Activated CD8-positive, alpha-beta T cell treated with anti-CD3 and anti-CD28 coated beads, Interleukin-2, amount 10 ng/mL, durations not matched to agents 7 days and 5 days (primary cell): ENCODE results near the gene NCAPG2. TPM values are rescaled to one million over a fixed set of nuclear protein-coding genes. Genes with fewer than 3 reads are reported as not detected.

Experiments
- ATAC-seq: fragments of 150-1000 bp; cut with Tn5 transposase; one replicate; pipeline ENCODE4 v1.10.0; 2021; ENCODE audit warnings: moderate library complexity
- CTCF ChIA-PET: fragments of 350-600 bp; sonication (Branson Sonifier 250); formaldehyde crosslinking; loops from one replicate; lab custom pipeline; 2021; ENCODE audit warnings: antibody characterized with exemption; lab: Charles Lee
- POLR2A ChIA-PET: fragments of 350-600 bp; sonication (Branson Sonifier 250); formaldehyde crosslinking; loops from one replicate; lab custom pipeline; 2021; ENCODE audit warnings: antibody characterized with exemption; lab: Charles Lee
- DNase-seq: peaks from one replicate; pipeline ENCODE4 v3.0.0-alpha.2; 2020
- H3K27ac Mint-ChIP-seq: one replicate; pipeline ENCODE4 v1.8.0; 2021; ENCODE audit warnings: mild to moderate bottlenecking, mixed read lengths
- H3K27me3 Mint-ChIP-seq: one replicate; pipeline ENCODE4 v1.8.0; 2021; ENCODE audit warnings: low read depth, mixed read lengths
- H3K36me3 Mint-ChIP-seq: one replicate; pipeline ENCODE4 v1.8.0; 2021; ENCODE audit warnings: low read depth, mixed read lengths
- H3K4me1 Mint-ChIP-seq: one replicate; pipeline ENCODE4 v1.8.0; 2021; ENCODE audit warnings: low read depth, mixed read lengths
- H3K4me3 Mint-ChIP-seq: one replicate; pipeline ENCODE4 v1.8.0; 2021; ENCODE audit warnings: mild to moderate bottlenecking, mixed read lengths
- H3K9me3 Mint-ChIP-seq: one replicate; pipeline ENCODE4 v1.8.0; 2022; ENCODE audit warnings: mixed read lengths; ENCODE audit not compliant: insufficient read depth
- total RNA-seq, 2 experiments: library from RNA; stranded (reverse); gene quantifications; one replicate each; pipeline ENCODE4 v1.2.3, GENCODE V29; 2021

Gene NCAPG2
- total RNA-seq, 2 experiments from 2014 or later = 154 TPM

DNA sequence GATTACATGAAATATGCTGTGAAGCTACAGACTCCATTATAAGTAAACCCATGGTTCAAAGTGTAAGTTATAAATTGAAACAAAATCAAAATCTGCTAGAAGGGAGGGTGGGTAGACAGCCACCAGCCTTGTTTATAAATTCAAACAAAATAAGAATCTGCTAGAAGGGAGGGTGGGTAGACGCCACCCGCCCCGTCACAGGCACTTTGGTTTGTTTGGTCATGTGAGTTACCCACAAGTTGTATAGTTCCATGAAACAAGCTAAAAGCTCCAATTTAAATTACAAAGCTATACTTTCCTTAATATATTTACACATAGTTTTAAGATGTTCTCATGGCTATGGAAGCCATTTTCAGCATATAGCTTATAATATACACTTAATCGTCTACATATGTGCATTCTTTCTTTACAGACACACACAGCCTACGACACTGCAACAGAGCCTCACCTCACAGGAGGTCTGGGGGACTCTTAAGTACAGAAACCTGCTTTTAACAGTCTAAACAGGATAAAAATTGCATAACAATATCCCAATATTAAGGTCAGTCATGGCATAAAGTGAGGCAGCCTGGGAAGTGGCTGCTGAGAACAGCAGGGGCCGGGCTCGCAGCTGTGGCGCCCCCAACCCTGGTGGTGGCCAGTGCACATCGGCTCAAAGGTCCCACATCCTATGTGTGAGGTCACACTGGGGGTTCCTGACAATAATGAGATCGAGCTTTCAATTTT is 28.1 kb upstream of the NCAPG2 start:
- no peak for DNase-seq
- Mint-ChIP-seq H3K27ac (no peak overlapping the region), H3K36me3 (peaks cover 55% of the 10 kb centered on the region), H3K4me3 (no peak overlapping the region), H3K4me1 (peaks cover 14% of the 10 kb centered on the region), H3K27me3 (no peaks in the 10 kb centered on the region), H3K9me3 (no peaks in the 10 kb centered on the region)
- ChIA-PET POLR2A (no interaction called here), CTCF (interaction anchor here (1.1 to 1.8 kb wide), 3 partner anchors 13 to 244 kb away, joined by 3 to 7 read pairs (median 5); no protein-coding TSS in a partner anchor)
- no peak for ATAC-seq

DNA sequence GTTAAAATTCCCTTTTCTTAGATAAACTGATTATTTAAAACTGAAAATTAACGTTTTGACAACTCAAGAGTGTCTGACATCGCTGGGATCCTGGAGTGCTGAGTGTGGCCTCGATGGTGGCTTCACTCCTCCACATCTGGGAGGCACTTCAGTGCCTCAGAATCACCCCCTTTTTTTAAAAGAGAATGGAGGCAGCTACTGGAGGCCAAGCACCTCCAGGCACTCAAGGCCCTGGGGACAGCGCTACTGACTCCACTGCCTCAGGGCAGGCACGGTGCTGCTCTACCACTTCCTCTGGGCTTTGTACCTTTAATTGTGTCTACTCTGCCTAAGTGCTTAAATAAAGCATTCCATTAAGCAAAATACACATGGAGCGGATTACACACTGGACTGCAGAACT is 27.2 kb upstream of the NCAPG2 start:
- Mint-ChIP-seq H3K4me3 (no peak overlapping the region), H3K27me3 (no peaks in the 10 kb centered on the region), H3K27ac (peak overlapping the region; percentile 16), H3K9me3 (no peaks in the 10 kb centered on the region), H3K4me1 (peaks cover 14% of the 10 kb centered on the region), H3K36me3 (peaks cover 47% of the 10 kb centered on the region)
- DNase-seq (no peak), ATAC-seq (no peak)
- POLR2A ChIA-PET = interaction anchor here (1.7 kb wide), 1 partner anchor 27 kb away, joined by 6 read pairs; the partner anchor contains the start of gene NCAPG2
- CTCF ChIA-PET = interaction anchor here (1.4 kb wide), 1 partner anchor 245 kb away, joined by 4 read pairs; no protein-coding TSS in a partner anchor

DNA sequence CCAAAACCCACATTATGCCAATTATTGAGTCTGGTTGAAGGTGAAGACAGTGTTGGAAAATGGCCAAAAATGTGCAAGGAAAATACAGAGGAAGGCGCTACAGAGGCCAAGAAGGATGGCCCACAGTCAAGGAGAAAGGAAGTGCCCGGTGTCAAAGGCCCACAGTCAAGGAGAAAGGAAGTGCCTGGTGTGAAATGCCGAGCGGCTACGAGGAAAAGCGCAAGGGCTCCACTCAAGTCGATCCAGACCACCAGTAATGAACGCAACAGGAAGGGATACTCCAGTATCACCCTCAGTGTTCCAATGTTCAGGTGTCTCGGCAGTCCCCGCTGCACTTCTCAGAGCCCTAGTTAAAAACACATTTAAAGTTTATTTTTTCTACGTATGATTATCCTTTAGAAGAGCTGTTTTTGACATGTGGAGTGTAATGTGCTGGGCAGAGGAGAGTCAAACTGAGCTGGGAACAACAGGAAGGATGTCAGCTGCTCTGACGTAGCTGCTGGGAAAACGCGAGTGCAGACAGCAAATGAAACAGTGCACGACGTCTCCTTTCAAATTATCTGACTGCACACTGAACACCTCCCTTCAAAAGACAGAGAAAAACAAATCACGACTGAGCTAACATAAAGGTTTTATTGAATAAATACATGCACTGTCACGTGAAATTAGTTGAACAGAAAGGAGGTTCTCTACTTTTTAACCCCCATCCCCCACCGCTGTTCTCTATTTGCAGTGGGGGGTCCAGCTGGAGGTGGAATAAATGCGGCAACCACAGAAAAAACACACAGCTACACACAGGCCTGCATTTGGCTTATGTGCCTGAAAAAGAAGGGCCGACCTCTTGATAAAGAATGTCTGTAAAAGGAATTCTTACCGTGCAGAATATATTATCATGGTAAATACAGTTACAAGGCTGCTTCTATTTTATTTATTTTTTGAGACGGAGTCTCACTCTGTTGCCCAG is 26.1 kb upstream of the NCAPG2 start:
- H3K27me3 Mint-ChIP-seq = no peaks in the 10 kb centered on the region
- H3K4me1 Mint-ChIP-seq = peaks cover 14% of the 10 kb centered on the region
- ChIA-PET POLR2A (interaction anchor here (1.7 kb wide), 1 partner anchor 26 kb away, joined by 6 read pairs; the partner anchor contains the start of gene NCAPG2), CTCF (interaction anchor here (1.0 to 1.4 kb wide), 2 partner anchors 246 to 247 kb away, joined by 3 to 4 read pairs; no protein-coding TSS in a partner anchor)
- peaks cover 38% of the 10 kb centered on the region for H3K36me3 Mint-ChIP-seq
- H3K27ac Mint-ChIP-seq = peak overlapping the region; percentile 5
- H3K9me3 Mint-ChIP-seq = no peaks in the 10 kb centered on the region
- ATAC-seq = no peak
- no peak overlapping the region for H3K4me3 Mint-ChIP-seq
- DNase-seq = no peak

DNA sequence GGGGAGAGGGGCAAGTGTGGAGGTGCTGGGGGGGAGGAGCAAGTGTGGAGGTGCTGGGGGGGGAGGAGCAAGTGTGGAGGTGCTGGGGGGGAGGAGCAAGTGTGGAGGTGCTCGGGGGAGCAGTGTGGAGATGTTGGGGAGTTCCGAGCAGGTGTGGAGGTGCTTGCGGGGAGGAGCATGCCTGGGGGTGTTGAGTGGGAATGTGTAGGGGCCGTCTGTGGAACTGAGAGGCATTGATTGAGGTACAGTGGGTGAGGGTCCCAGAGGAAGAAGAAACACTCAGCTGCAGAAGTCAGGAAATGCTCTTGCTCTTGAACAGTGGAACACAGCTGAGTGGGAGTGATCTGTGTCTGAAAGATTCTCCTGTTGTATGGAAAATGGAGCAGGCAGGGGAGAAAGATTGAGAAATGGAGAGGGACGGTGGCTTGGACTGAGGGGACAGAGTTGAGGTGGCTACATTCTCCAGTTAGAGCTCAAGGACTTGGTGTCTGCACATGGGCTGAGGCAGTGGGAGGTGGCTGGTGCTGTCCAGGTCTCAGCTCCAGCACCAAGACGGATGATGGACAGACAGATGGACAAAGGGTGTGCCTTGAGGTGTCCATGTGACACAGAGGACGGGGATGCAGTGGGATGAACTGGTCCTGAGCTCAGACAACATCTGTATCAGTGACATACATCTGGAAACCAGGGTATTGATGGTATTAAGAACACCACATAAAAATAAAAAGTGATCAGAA is 25.2 kb upstream of the NCAPG2 start:
- no peaks in the 10 kb centered on the region for H3K27me3 Mint-ChIP-seq

DNA sequence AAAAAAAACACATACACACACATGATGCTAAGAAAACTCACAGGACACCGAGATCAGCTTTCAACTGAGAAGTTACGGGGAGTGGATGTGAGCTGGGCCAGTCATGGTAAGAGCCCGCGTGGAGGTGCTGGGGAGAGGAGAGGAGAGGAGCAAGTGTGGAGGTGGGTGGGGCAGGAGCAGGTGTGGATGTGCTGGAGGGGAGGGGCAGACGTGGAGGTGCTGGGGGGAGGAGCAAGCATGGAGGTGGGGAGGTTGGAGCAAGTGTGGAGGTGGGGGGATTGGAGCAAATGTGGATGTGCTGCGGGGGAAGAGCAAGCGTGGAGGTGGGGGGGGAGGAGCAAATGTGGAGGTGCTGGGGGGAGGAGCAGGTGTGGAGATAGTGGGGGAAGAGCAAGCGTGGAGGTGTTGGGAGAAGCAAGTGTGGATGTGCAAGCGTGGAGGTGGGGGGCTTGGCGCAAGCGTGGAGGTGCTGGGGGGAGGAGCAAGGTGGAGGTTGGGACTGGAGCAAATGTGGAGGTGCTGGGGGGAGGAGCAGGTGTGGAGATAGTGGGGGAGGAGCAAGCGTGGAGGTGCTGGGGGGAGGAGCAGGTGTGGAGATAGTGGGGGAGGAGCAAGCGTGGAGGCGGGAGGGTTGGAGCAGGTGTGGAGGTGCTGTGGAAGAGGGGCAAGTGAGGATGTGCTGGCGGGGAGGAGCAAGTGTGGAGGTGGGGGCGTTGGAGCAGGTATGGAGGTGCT is 24.5 kb upstream of the NCAPG2 start:
- H3K4me1 Mint-ChIP-seq = peaks cover 14% of the 10 kb centered on the region
- DNase-seq = no peak
- ChIA-PET CTCF (no interaction called here), POLR2A (no interaction called here)
- H3K9me3 Mint-ChIP-seq = no peaks in the 10 kb centered on the region
- no peak overlapping the region for H3K4me3 Mint-ChIP-seq
- ATAC-seq = no peak
- no peak overlapping the region for H3K27ac Mint-ChIP-seq
- no peaks in the 10 kb centered on the region for H3K27me3 Mint-ChIP-seq
- H3K36me3 Mint-ChIP-seq = peaks cover 24% of the 10 kb centered on the region

More for the DNA sequence above, 25.2 kb upstream of the NCAPG2 start:
- H3K4me3 Mint-ChIP-seq = no peak overlapping the region
- peaks cover 14% of the 10 kb centered on the region for H3K4me1 Mint-ChIP-seq
- peaks cover 30% of the 10 kb centered on the region for H3K36me3 Mint-ChIP-seq
- ATAC-seq (no peak), DNase-seq (no peak)
- H3K9me3 Mint-ChIP-seq = no peaks in the 10 kb centered on the region
- H3K27ac Mint-ChIP-seq = peak overlapping the region; percentile 0
- POLR2A ChIA-PET = no interaction called here
- CTCF ChIA-PET = interaction anchor here (1.0 kb wide), 1 partner anchor 248 kb away, joined by 3 read pairs; no protein-coding TSS in a partner anchor

DNA sequence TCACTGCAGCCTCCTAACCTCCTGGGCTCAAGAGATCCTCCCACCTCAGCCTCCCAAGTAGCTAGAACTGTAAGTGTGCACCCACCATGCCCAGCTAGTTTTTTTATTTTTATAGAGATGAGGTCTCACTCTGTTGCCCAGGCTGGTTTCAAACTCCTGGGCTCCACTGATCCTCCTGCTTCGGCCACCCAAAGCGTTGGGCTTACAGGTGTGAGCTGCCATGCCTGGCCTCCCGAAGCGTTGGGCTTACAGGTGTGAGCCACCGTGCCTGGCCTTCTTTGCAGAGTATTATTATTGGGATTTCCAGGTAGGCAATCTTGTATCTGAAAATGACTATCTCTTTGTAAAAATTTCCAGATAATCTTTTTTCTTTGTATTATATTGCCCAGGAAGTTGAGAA is 23.1 kb upstream of the NCAPG2 start:
- Mint-ChIP-seq H3K36me3 (peaks cover 21% of the 10 kb centered on the region), H3K9me3 (no peaks in the 10 kb centered on the region), H3K27me3 (no peaks in the 10 kb centered on the region), H3K4me1 (peaks cover 7% of the 10 kb centered on the region), H3K4me3 (no peak overlapping the region), H3K27ac (no peak overlapping the region)
- CTCF ChIA-PET = interaction anchor here (1.5 kb wide), 1 partner anchor 249 kb away, joined by 4 read pairs; no protein-coding TSS in a partner anchor
- POLR2A ChIA-PET = no interaction called here
- ATAC-seq = no peak
- DNase-seq = no peak

DNA sequence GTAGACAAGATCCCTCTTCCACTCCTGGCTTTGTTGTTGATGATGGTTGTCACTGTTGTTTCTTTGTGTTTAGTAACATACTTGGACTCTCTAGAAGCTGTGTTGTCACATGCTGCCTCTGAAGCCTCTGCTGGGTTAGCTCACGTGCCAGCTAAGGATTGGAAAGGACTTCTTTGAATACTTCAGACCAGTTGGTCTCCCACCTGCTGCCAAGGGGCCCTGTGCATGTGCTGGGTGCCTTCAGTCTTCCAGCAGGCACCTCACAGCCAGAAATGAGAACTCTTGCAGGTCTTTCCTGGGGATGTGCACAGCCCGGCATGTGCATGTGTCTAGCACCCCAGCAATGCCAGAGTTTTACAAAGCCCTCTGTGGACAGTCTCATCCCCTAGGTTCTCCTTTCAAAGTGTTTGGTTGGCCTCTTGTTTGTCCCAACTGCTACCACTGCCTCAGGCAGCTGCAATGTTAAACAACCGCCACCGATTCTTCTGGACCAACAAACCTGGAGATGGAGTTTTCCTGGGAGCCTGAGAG is 21.7 kb upstream of the NCAPG2 start:
- CTCF ChIA-PET = interaction anchor here (1.5 kb wide), 1 partner anchor 251 kb away, joined by 4 read pairs; no protein-coding TSS in a partner anchor

DNA sequence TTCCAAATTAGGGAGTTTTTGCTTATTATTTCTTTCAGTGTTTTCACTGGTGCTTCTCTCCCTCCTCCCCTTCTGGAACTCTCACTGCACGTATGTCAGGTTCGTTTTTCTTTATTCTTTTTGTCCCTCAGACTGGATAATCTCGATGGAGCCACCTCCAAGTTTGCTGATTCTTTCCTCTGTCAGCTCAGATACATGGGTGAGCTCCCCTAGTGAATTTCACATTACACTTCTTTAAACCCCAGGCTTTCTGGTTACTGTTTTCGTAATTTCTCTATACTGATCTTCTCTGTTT is 20.8 kb upstream of the NCAPG2 start:
- DNase-seq (no peak), ATAC-seq (no peak)
- H3K27ac Mint-ChIP-seq = no peak overlapping the region
- H3K27me3 Mint-ChIP-seq = no peaks in the 10 kb centered on the region
- H3K9me3 Mint-ChIP-seq = no peaks in the 10 kb centered on the region
- CTCF ChIA-PET = interaction anchor here (1.3 kb wide), 1 partner anchor 15 kb away, joined by 3 read pairs; no protein-coding TSS in a partner anchor
- H3K4me3 Mint-ChIP-seq = no peak overlapping the region
- POLR2A ChIA-PET = no interaction called here
- peaks cover 3% of the 10 kb centered on the region for H3K4me1 Mint-ChIP-seq
- peaks cover 11% of the 10 kb centered on the region for H3K36me3 Mint-ChIP-seq

More for the DNA sequence above, 21.7 kb upstream of the NCAPG2 start:
- ATAC-seq (no peak), DNase-seq (no peak)
- no peaks in the 10 kb centered on the region for H3K27me3 Mint-ChIP-seq
- POLR2A ChIA-PET = interaction anchor here (0.7 kb wide), 1 partner anchor 129 kb away, joined by 3 read pairs; no protein-coding TSS in a partner anchor
- no peaks in the 10 kb centered on the region for H3K9me3 Mint-ChIP-seq
- no peak overlapping the region for H3K4me3 Mint-ChIP-seq
- H3K4me1 Mint-ChIP-seq = peaks cover 6% of the 10 kb centered on the region
- peaks cover 15% of the 10 kb centered on the region for H3K36me3 Mint-ChIP-seq
- no peak overlapping the region for H3K27ac Mint-ChIP-seq

DNA sequence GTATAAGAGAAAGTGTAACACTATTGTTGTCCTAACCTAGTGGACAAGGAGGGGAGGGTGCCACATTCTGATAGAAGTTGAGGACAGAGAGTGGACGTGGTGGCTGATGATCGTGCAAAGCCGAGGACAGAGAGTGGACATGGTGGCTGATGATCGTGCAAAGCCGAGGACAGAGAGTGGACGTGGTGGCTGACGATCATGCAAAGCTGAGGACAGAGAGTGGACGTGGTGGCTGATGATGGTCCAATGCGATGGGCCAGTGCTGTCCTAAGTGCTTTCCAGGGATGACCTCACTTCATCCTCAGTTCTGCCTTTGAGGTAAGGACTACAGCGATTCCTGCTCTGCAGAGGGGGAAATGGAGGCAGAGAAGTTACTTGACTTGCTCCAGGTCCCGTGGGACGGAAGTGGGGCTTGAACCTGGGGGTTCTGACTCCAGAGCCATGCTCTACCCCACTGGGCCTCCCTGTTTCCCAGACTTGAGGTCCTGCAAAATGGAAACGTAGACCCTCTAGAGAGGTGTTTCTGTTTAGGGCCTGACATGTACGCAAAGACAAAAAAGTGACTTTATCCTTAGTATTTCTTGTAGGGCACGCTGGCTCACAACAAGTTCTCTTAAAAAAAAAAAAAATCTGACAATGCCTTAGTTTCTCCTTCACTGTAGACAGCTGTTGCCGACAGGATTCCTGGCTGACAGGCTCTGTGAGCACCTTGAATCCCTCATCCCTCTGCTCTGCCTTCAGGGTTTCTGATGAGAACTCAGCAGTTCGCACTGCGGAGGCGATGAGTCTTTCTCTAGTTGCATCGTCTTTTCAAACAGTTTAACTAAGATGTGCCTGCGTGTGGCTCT is 20.3 kb upstream of the NCAPG2 start:
- DNase-seq (no peak), ATAC-seq (no peak)
- ChIA-PET POLR2A (no interaction called here), CTCF (interaction anchor here (1.3 to 1.9 kb wide), 2 partner anchors 16 to 252 kb away, joined by 3 to 6 read pairs; no protein-coding TSS in a partner anchor)
- no peaks in the 10 kb centered on the region for H3K9me3 Mint-ChIP-seq
- no peaks in the 10 kb centered on the region for H3K27me3 Mint-ChIP-seq
- H3K4me3 Mint-ChIP-seq = no peak overlapping the region
- peaks cover 6% of the 10 kb centered on the region for H3K36me3 Mint-ChIP-seq
- H3K27ac Mint-ChIP-seq = no peak overlapping the region
- H3K4me1 Mint-ChIP-seq = no peaks in the 10 kb centered on the region
